Astrocyte (in vitro differentiated cells and primary cell): ENCODE data around the gene TIGD4. TPM values are rescaled to one million over a fixed set of nuclear protein-coding genes. Genes with fewer than 3 reads are reported as not detected.

ENCODE experiments used
- DNase-seq: peaks from one replicate; pipeline ENCODE4 v3.0.0-alpha.2; 2010; ENCODE audit warnings: low read depth
- FAIRE-seq: peaks from 2 replicates; lab custom pipeline; 2011; peaks lifted over from hg19 to GRCh38; lab: Jason Lieb, UNC
- H2AFZ ChIP-seq: 2 replicates; pipeline ENCODE4 v1.6.0; 2012; ENCODE audit warnings: low read depth, low read length, inconsistent platforms
- H3K27ac ChIP-seq: 2 replicates; pipeline ENCODE4 v1.5.1; 2011; ENCODE audit warnings: low read depth, low read length, inconsistent platforms
- H3K27me3 ChIP-seq: 2 replicates; pipeline ENCODE4 v1.6.0; 2011; ENCODE audit warnings: low read length, inconsistent platforms; ENCODE audit not compliant: insufficient read depth
- H3K36me3 ChIP-seq: 2 replicates; pipeline ENCODE4 v1.5.1; 2011; ENCODE audit warnings: low read length, inconsistent platforms; ENCODE audit not compliant: insufficient read depth
- H3K4me1 ChIP-seq: 2 replicates; pipeline ENCODE4 v1.5.1; 2011; ENCODE audit warnings: low read length, inconsistent platforms; ENCODE audit not compliant: insufficient read depth
- H3K4me2 ChIP-seq: 2 replicates; pipeline ENCODE4 v1.6.0; 2012; ENCODE audit warnings: low read length, inconsistent platforms
- H3K4me3 ChIP-seq: 2 replicates; pipeline ENCODE4 v1.5.1; 2011; ENCODE audit warnings: low read depth, mild to moderate bottlenecking, low read length, inconsistent platforms; ENCODE audit not compliant: insufficient read depth
- H3K79me2 ChIP-seq: 2 replicates; pipeline ENCODE4 v1.6.0; 2012; ENCODE audit warnings: mild to moderate bottlenecking, low read length, inconsistent platforms; ENCODE audit not compliant: insufficient read depth
- H3K9ac ChIP-seq: 2 replicates; pipeline ENCODE4 v1.6.0; 2012; ENCODE audit warnings: mild to moderate bottlenecking, low read length, inconsistent platforms
- H3K9me3 ChIP-seq: 2 replicates; pipeline ENCODE4 v1.5.1; 2012; ENCODE audit warnings: low read depth, mild to moderate bottlenecking, low read length, inconsistent platforms; ENCODE audit not compliant: insufficient read depth
- H4K20me1 ChIP-seq: 2 replicates; pipeline ENCODE4 v1.6.0; 2012; ENCODE audit warnings: low read length, inconsistent platforms; ENCODE audit not compliant: insufficient read depth
- H3K27ac Mint-ChIP-seq: one replicate; pipeline ENCODE4 v1.8.0; 2021; ENCODE audit warnings: mild to moderate bottlenecking, mixed read lengths; ENCODE audit not compliant: unreplicated experiment
- H3K27me3 Mint-ChIP-seq: one replicate; pipeline ENCODE4 v1.8.0; 2021; ENCODE audit warnings: low read depth, mixed read lengths; ENCODE audit not compliant: unreplicated experiment
- H3K36me3 Mint-ChIP-seq: one replicate; pipeline ENCODE4 v1.8.0; 2021; ENCODE audit warnings: low read depth, mixed read lengths; ENCODE audit not compliant: unreplicated experiment
- H3K4me1 Mint-ChIP-seq: one replicate; pipeline ENCODE4 v1.8.0; 2021; ENCODE audit warnings: low read depth, mixed read lengths; ENCODE audit not compliant: unreplicated experiment
- H3K4me3 Mint-ChIP-seq: one replicate; pipeline ENCODE4 v1.8.0; 2021; ENCODE audit warnings: mild to moderate bottlenecking, moderate library complexity, mixed read lengths; ENCODE audit not compliant: unreplicated experiment
- H3K9me3 Mint-ChIP-seq: one replicate; pipeline ENCODE4 v1.8.0; 2021; ENCODE audit warnings: mild to moderate bottlenecking, mixed read lengths; ENCODE audit not compliant: unreplicated experiment
- EZH2 ChIP-seq: IDR thresholded peaks from 2 replicates; pipeline ENCODE4 v1.6.1; 2012; ENCODE audit warnings: mild to moderate bottlenecking, low read length, inconsistent platforms; ENCODE audit not compliant: insufficient read depth
- total RNA-seq: library from RNA; stranded (reverse); gene quantifications from 2 replicates; pipeline ENCODE4 v1.2.1, GENCODE V29; 2021
- TF ChIP-seq, protein P1 (sequence below): IDR thresholded peaks from 2 replicates; pipeline ENCODE4 v1.5.1; 2011; ENCODE audit warnings: low read depth, mild to moderate bottlenecking, inconsistent platforms, low read length, moderate library complexity; ENCODE audit not compliant: insufficient read depth

Gene TIGD4
- total RNA-seq, 1 donor from 2014 or later = 0.23 TPM

DNA sequence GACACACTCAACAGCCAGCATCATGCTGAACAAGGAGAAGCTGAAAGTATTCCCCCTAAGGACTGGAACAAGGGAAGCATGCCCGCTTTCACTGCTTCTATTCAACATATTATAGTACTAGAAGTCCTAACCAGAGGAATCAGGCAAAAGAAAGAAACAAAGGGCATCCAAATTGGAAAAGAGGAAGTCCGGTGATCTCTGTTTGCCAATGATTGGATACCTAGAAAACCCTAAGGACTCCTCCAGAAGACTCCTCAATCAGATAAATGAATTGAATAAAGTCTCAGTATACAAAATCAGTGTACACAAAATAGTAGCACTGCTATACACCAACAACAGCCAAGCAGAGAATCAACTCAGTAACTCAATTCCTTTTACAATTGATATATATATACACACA is 45.0 kb upstream of the TIGD4 start:
- peaks cover 12% of the 10 kb centered on the region for H3K36me3 Mint-ChIP-seq
- no peaks in the 10 kb centered on the region for H3K9me3 Mint-ChIP-seq
- no peaks in the 10 kb centered on the region for H3K4me1 Mint-ChIP-seq
- no peaks in the 10 kb centered on the region for H3K27me3 Mint-ChIP-seq
- TF ChIP-seq, protein P1, sequence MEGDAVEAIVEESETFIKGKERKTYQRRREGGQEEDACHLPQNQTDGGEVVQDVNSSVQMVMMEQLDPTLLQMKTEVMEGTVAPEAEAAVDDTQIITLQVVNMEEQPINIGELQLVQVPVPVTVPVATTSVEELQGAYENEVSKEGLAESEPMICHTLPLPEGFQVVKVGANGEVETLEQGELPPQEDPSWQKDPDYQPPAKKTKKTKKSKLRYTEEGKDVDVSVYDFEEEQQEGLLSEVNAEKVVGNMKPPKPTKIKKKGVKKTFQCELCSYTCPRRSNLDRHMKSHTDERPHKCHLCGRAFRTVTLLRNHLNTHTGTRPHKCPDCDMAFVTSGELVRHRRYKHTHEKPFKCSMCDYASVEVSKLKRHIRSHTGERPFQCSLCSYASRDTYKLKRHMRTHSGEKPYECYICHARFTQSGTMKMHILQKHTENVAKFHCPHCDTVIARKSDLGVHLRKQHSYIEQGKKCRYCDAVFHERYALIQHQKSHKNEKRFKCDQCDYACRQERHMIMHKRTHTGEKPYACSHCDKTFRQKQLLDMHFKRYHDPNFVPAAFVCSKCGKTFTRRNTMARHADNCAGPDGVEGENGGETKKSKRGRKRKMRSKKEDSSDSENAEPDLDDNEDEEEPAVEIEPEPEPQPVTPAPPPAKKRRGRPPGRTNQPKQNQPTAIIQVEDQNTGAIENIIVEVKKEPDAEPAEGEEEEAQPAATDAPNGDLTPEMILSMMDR = no peak
- no peak for TF ChIP-seq EZH2
- FAIRE-seq (no peak), DNase-seq (no peak)
- no peak overlapping the region for H3K27ac Mint-ChIP-seq
- H3K4me3 Mint-ChIP-seq = no peak overlapping the region
- Histone ChIP-seq H3K4me1 (no peaks in the 10 kb centered on the region), H3K36me3 (no peaks in the 10 kb centered on the region), H3K27ac (no peak overlapping the region), H3K9ac (no peak overlapping the region), H4K20me1 (peaks cover 13% of the 10 kb centered on the region), H3K27me3 (no peaks in the 10 kb centered on the region), H3K79me2 (no peaks in the 10 kb centered on the region), H3K4me2 (no peak overlapping the region), H3K9me3 (no peaks in the 10 kb centered on the region), H2AFZ (no peak overlapping the region), H3K4me3 (no peak overlapping the region)

DNA sequence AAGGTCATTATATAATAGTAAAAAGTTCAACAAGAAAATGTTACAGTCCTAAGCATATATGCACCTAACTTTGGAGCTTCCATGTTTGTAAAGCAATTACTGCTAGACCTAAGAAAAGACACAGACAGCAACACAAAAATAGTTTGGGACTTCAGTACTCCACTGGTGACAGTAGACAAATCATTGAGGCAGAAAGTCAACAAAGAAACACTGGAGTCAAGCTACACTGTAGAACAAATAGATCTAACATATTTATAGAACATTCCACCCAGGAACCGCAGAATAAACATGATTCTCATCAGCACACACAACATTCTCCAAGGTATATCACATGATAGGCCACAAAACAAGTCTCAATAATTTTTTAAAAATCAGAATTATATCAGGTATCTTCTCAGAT is 42.8 kb upstream of the TIGD4 start:
- H3K4me1 ChIP-seq = no peaks in the 10 kb centered on the region
- FAIRE-seq (no peak), DNase-seq (no peak)
- H3K4me2 ChIP-seq = no peak overlapping the region
- no peak overlapping the region for H3K27ac ChIP-seq
- H3K4me1 Mint-ChIP-seq = no peaks in the 10 kb centered on the region
- peaks cover 16% of the 10 kb centered on the region for H3K36me3 Mint-ChIP-seq
- no peak overlapping the region for H3K4me3 Mint-ChIP-seq
- H3K4me3 ChIP-seq = no peak overlapping the region
- peaks cover 14% of the 10 kb centered on the region for H4K20me1 ChIP-seq
- H3K27me3 ChIP-seq = no peaks in the 10 kb centered on the region
- no peaks in the 10 kb centered on the region for H3K27me3 Mint-ChIP-seq
- H3K36me3 ChIP-seq = no peaks in the 10 kb centered on the region
- peaks cover 3% of the 10 kb centered on the region for H3K79me2 ChIP-seq
- no peak overlapping the region for H3K27ac Mint-ChIP-seq
- TF ChIP-seq, protein P1 = no peak
- TF ChIP-seq EZH2 = no peak
- no peak overlapping the region for H3K9ac ChIP-seq
- H3K9me3 ChIP-seq = no peaks in the 10 kb centered on the region
- H3K9me3 Mint-ChIP-seq = no peaks in the 10 kb centered on the region
- no peak overlapping the region for H2AFZ ChIP-seq

DNA sequence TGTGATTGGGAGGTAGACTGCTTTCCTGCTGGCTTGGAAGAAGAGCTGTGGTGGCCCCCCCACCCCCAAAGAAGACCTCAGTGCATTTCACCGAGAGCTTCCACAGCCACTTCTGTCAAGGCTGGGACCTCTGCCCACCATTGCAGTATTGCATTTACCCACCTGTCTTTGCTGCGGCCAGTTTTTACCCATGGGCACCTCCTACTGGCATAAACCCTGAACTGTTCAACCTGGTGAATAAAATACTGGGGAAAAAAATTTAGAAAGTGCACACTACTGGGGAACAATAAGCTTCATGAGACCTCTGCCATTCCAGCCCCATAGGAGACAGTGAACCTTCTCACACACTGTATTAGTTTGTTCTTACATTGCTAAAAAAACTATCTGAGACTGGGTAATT is 40.5 kb upstream of the TIGD4 start:
- Histone ChIP-seq H2AFZ (no peak overlapping the region), H3K36me3 (no peaks in the 10 kb centered on the region), H3K9me3 (no peaks in the 10 kb centered on the region), H3K4me3 (no peak overlapping the region), H3K27ac (no peak overlapping the region), H3K4me1 (no peaks in the 10 kb centered on the region), H3K79me2 (peaks cover 7% of the 10 kb centered on the region), H3K27me3 (no peaks in the 10 kb centered on the region), H4K20me1 (peaks cover 18% of the 10 kb centered on the region), H3K4me2 (no peak overlapping the region), H3K9ac (no peak overlapping the region)
- peaks cover 16% of the 10 kb centered on the region for H3K36me3 Mint-ChIP-seq
- FAIRE-seq (no peak), DNase-seq (no peak)
- no peak overlapping the region for H3K4me3 Mint-ChIP-seq
- H3K27me3 Mint-ChIP-seq = no peaks in the 10 kb centered on the region
- no peaks in the 10 kb centered on the region for H3K4me1 Mint-ChIP-seq
- TF ChIP-seq EZH2 = no peak
- TF ChIP-seq, protein P1 = no peak
- no peaks in the 10 kb centered on the region for H3K9me3 Mint-ChIP-seq
- H3K27ac Mint-ChIP-seq = no peak overlapping the region
